Activated CD8-positive, alpha-beta memory T cell treated with anti-CD3 and anti-CD28 coated beads for 48 hours (primary cell): ENCODE data around the gene LST1.

Source experiments
- DNase-seq, 3 experiments: peaks; one replicate each; pipeline ENCODE4 v3.0.0-alpha.2; 2020; ENCODE audit warnings: low read depth in 2 of 3, low spot score in 2 of 3

LST1 gene

DNA sequence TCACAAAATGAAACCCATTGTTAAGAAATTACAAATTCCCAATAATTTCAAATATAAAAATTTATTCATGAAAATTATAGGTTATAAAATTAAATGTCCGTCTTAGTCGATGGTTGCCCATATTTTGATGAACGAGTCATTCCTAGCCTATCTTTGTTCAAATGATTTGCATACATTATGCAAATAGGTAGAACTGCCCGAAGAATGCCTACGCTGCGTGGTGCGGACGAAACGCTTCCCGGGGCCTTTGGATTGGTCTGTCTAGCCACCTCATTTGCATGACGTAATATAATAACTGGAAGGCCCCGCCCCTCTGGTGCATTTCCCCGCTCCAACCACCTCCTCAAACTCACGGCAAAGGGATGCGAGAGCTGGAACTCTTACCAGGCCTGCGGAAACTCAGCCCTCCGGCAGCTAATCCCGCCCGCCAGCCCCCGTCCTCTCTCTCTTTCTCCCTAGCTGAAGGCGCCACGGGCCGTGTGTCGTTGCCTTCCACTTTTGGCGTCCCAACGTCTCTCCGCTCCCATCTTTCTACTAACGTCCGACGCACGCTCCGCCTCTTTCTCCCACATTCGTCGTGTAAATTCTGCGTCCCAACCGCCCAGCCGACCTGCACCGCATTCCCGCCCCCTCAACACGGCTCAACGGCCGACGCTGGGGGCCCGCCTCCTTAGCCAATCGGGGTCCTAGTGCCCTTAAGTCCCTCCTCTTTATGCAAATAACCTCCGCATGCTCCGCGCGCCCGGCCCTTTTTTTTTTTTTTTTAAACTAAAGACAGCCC, 33.9 kb downstream of the LST1 start:
- peak; percentile 81 to 95 (median 85) for DNase-seq

DNA sequence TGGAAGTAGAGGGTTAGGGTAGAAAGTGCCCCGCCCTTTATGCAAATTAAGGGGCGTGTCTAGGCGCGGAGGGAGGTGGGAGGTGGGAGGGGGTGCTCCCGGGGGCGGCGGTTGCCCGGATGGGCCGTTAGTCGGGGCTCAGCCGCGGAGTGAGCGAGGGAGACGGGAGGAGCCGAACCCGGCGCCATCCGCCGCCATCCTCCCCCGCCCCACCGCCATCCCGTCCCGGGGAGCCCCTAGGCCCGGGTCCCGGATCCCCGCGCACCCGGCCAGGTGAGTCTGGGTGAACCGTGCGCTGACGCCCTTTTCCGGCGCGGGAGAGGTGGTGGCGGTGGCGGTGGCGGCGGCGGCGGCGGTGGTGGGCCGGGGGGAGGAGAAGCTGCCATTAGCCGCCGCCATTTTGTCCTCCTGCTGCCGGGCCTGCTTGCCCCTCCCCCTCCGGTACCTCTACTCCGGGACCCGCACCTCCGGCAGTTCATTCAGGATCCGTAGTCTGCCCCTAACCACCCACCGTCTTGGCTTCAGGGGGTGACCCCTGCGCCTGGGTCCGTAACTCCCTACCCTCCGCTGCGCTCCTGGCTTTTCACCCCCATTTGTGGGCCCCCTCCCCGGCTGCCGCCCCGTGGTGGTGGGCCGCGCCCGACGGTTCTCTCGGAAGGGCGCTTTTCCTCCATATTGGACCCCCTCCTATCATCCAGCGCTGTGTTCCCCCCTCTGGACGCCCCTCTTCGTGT, 34.7 kb downstream of the LST1 start, which contains the start of gene PRRC2A:
Gene PRRC2A (plus strand): TSS at position 130 of the 734 bp plus-strand sequence. CDS start 2,075 bp downstream, outside the sequence.
- DNase-seq = peak in 2 of 3 experiments; percentile 86 to 89

DNA sequence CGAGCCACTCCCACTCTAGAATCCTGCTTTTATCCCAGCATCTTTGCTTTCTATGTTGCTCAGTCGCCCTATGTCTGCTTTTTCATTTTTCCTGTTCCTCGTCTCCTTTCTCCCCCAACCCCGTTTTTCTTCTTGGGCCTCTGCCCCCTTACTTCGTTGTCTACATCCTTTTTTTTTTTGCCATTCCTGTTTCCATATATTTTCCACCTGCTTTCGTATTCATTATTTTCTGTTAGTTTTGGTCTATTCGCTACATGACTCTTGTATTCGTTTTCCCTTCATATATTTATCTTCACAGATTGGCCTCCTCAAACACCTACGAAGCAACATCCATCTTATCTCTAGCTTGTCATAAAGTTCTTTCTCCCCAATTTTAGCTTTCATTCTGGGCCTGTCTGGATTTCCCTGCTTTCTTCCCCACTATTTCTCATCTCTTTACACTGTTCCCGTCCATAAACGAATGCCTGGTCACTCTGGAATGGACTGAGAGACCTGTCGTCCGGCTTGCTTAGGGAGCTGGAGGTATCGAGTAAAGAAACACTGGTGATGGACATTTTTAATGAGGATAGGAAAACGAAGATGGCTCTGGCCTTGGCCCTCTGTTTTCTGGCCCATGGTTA, 35.4 kb downstream of the LST1 start:
- DNase-seq = no peak

DNA sequence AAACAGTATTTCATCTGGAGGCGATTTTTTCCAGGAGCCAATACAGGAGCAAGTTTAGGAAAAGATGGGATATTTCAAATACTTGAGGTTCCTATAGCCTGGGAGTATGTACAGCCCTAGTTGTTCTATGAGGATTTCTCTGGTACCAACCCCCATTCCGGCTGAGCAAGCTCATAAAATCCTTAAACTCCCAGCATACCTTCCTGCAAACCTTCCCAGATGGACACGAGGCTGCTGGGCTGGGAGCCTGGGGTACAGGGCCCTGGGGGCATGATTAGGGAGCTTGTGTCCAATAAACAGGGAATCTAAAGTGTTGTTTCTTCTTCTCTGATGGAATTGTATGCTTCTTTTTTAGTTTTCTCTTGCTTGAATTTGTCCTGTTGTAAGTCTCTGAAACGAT, 35.9 kb downstream of the LST1 start:
- no peak for DNase-seq

DNA sequence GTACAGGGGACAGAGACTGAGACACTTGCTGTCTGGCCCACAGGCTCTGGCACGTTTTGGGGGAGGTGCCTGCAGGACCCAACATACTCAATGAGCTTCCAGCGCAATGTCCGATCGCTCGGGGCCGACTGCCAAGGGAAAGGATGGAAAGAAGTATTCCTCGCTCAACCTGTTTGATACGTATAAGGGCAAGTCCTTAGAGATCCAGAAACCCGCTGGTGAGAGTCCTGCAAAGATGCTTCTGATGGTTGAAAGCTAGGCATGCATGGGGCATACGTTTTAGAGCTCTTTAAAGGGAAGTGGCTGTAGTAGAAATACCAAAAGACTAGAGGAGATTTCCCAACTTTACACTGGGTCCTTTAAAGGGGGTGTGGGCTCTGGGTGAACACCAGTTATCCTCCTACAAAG, 36.6 kb downstream of the LST1 start:
- DNase-seq = no peak

DNA sequence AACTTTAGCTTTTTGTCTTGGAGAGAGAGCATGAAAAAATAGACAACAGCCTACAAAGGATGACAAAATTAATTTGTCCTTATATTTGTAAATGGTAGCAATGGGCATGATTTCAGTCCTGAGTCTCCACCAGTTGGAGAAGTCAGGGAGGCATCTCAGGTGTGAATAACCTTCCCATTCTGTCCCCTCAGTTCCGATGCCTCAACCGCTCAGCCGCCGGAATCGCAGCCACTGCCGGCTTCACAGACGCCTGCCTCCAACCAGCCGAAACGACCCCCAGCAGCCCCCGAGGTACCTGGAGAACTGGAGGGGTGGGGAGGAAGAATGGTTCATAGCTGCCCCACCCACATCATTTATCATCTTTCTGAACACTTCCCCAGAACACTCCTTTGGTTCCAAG, 38.0 kb downstream of the LST1 start:
- no peak for DNase-seq

DNA sequence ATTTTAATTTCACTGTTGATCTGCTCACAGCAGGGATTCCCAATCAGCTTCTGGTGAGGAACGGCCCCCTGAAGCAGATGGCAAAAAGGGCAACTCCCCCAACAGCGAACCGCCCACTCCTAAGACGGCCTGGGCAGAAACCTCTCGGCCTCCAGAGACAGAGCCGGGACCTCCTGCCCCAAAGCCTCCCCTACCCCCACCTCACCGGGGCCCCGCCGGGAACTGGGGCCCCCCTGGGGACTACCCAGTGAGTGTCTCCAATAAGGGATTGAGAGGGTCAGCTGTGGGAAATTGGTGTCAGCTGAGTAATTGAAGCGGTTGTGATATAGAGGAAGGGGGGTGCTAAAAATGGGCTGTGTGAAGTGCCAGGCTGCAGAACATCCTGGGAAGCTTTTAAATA, 40.9 kb downstream of the LST1 start:
- DNase-seq = no peak

DNA sequence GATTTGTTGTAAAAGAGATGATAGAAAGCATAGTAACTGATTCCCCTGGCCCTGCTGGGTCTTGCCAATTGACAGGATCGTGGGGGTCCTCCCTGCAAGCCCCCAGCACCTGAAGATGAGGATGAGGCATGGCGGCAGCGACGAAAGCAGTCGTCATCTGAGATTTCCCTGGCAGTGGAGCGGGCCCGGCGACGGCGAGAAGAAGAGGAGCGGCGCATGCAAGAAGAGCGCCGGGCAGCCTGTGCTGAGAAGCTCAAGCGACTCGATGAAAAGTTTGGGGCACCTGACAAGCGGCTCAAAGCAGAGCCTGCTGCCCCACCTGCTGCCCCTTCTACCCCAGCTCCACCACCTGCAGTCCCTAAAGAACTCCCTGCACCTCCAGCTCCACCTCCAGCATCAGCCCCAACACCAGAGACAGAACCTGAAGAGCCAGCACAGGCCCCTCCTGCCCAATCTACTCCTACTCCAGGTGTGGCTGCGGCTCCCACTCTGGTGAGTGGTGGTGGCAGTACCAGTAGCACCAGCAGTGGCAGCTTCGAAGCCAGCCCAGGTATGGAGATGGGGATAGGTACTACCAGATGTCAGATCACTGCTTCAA, 41.7 kb downstream of the LST1 start:
- no peak for DNase-seq

DNA sequence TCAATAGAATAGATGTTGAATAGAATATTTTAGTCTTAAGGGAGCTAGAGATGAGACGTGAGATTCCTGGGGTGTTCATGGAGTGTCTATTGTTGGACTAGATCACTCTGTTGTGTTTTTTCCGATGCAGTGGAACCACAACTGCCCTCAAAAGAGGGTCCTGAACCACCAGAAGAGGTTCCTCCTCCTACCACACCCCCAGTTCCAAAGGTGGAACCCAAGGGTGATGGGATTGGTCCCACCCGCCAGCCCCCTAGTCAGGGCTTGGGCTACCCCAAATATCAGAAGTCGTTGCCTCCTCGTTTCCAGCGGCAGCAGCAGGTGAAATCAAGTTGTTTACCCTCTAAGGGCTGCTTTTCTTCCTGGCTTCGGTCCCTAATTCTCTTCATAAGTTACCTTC, 42.9 kb downstream of the LST1 start:
- DNase-seq = no peak

DNA sequence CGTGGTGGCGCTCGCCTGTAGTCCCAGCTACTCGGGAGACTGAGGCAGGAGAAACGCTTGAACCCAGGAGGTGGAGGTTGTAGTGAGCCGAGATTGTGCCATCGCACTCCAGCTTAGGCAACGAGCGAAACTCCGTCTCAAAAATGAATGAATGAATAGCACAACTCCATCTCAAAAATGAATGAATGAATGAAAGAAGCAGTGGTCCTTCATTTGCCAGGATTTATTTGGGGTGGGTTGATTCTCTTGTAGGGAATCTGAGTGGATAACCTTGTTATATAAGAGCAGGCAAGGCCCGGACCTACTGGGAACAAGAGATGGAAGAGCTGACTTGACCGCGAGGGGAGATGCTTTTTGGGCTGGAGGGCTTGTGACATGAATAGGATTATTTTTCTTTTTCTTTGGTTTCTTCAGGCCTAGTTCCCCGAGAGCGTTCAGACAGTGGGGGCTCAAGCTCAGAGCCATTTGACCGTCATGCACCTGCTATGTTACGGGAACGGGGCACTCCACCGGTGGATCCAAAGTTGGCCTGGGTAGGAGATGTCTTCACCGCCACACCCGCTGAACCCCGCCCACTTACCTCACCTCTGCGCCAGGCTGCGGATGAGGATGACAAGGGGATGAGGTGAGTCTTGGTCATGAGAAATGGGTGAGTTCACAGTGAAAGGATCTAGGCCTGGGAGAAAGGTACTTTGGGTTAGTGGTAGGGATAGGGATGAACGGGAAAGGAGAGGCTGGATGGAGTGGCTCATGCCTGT, 44.3 kb downstream of the LST1 start:
- no peak for DNase-seq

DNA sequence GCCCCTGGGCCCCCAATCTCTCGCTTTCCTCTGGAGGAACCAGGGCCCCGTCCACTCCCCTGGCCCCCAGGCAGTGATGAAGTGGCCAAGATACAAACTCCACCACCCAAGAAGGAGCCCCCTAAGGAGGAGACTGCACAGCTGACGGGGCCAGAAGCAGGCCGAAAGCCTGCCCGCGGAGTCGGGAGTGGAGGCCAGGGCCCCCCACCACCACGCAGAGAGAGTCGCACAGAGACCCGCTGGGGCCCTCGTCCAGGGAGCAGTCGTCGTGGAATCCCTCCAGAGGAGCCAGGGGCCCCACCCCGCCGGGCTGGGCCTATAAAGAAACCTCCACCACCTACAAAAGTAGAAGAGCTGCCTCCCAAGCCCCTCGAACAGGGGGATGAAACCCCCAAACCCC, 45.1 kb downstream of the LST1 start:
- no peak for DNase-seq

DNA sequence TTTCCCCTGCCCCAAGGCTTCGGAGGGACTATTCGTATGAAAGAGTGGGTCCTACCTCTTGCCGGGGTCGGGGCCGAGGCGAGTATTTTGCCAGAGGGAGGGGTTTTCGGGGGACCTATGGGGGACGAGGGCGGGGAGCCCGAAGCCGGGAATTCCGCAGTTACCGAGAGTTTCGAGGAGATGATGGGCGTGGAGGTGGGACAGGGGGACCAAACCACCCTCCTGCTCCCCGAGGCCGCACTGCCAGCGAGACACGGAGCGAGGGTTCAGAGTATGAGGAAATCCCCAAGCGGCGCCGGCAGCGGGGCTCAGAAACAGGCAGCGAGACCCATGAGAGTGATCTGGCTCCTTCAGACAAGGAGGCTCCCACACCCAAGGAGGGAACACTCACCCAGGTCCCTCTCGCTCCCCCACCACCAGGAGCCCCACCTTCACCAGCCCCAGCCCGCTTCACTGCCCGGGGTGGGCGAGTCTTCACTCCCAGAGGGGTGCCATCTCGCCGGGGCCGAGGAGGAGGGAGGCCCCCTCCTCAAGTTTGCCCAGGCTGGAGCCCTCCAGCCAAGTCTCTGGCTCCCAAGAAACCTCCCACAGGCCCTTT, 45.7 kb downstream of the LST1 start:
- no peak for DNase-seq

DNA sequence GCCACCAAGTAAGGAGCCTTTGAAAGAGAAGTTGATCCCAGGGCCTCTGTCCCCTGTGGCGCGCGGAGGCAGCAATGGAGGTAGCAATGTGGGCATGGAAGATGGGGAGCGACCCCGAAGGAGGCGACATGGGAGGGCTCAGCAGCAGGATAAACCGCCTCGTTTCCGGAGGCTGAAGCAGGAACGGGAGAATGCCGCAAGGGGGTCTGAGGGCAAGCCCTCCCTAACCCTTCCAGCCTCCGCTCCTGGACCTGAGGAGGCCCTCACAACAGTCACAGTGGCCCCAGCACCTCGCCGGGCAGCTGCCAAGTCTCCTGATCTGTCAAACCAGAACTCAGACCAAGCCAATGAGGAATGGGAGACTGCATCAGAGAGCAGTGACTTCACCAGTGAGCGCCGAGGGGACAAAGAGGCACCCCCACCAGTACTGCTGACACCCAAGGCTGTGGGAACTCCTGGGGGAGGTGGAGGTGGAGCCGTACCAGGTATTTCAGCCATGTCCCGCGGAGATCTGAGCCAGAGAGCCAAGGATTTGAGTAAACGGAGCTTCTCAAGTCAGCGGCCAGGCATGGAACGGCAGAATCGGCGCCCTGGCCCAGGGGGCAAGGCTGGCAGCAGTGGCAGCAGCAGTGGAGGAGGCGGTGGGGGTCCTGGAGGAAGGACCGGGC, 46.3 kb downstream of the LST1 start:
- DNase-seq = no peak

DNA sequence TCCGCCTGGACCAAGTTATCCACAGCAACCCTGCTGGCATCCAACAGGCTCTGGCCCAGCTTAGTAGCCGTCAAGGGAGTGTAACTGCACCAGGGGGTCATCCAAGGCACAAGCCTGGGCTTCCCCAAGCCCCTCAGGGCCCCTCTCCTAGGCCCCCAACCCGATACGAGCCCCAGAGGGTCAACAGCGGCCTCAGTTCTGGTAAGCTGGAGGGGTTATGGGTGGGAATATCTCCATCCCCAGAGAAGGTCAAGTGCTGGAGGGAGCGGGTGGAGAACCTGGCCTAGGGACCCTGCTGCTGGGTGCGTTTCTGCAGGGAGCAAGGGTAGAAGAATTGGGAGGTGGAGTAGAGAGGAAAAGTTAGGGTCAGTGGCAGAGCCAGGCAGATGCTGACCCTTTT, 47.4 kb downstream of the LST1 start:
- DNase-seq = no peak

DNA sequence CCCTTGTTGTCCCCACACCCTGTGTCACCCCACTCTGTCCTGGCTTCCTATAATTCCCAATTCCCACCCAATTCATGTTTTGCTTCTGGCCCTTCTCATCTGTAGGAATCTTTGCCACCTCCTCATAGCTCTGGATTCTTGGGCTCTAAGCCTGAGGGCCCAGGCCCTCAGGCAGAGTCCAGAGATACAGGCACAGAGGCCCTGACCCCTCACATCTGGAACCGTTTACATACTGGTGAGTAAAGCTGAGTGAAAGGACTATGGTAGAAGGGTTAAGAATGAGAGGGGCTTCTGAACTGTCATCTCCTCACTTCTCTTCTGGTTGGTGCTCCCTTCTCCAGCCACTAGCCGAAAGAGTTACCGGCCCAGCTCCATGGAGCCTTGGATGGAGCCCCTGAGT, 48.1 kb downstream of the LST1 start:
- DNase-seq = no peak

DNA sequence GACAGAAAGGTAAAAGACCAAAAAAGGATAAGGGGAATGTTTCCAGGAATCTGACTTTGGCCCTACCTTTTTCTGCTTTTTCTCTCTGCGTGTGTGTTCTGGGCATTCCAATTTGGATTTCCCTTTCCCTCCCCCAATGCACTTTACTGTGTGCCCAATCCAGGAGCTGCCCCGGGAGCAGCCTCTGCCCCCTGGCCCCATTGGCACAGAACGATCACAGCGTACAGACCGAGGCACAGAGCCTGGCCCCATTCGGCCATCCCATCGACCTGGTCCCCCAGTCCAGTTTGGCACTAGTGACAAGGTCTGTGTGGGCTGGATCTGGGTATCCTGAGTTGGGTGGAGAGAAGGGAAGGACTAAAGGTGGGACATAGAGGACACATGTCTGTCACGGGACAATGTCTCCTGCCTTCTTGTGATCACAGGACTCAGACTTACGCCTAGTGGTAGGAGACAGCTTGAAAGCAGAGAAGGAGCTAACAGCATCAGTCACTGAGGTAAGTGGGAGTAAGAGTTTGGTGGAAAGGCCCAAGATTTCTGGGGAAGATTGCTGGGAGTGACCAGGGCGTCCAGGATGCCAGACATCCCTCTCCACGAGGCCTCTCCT, 49.0 kb downstream of the LST1 start:
- DNase-seq = no peak

DNA sequence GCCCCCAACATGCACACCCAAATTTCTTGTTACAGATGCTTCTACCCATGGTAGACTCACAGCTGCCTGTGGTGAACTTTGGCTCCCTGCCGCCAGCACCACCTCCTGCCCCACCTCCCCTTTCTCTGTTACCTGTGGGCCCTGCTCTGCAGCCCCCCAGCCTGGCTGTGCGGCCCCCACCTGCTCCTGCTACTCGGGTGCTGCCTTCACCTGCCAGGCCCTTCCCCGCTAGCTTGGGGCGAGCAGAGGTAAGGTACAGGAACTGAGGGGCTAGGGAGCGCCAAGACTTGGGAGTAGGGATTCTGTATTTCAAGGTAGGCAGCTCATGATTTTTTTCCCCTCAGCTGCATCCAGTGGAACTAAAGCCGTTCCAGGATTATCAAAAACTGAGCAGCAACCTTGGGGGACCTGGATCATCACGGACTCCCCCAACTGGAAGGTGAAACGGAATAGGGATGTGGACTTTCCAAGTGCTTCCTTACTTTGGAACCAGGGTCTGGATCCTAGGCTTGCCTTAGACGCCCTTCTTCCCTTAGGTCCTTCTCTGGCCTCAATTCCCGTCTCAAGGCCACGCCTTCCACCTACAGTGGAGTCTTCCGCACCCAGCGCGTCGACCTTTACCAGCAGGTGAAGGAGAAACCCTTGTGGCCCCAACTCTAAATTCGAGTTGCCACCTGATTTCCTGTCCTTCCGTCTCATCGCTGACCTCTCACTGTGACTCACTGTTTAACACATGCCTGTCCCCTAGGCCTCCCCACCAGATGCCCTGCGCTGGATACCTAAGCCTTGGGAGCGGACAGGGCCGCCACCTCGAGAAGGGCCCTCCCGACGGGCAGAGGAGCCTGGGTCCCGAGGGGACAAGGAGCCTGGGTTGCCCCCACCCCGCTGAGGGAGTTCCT, 50.9 kb downstream of the LST1 start:
- no peak for DNase-seq
